D341Med (cell line): Measurements from ENCODE around the gene KAT6B.

Experiments used
- DNase-seq: peaks from one replicate; pipeline ENCODE4 v3.0.0; 2012; ENCODE audit warnings: low spot score

Gene KAT6B

DNA sequence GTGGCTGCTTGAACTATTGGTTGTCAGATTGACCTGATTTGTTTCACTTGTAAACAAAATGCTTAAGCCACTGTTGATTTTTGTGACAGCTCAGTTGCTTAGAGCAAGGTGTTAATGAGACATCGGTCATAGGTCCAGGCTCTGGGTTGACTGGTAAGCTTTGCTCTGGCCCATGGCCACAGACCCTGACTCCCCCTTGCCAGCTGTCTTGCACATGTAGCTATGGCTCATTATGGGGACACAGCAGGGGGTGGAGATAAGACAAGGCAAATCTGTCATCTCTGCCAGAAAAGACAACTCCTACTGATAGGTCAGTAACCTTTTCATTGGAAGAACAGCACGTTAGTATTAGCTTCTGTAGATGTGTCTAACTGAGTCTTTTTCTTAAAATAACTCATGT lies 95.3 kb downstream of the KAT6B start:
- DNase-seq, result no peak

DNA sequence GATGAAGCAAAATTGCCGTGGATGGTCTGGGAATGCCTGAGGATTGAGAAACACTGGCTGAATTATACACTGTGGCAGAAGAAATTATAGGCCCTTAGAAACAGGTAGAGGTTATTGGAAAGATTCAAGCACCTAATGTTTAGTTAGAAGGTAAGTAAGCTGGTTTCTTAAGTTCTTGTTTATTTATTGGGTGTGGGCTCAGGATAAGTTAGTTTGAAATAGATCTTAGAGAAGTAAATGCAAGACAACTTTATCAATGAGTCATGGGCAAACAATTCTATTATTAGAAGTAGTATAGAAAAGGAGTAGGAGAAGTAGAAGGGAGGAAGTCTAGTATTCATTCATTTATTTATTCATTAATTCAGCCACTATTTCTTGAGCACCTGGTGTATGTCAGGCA lies 96.5 kb downstream of the KAT6B start:
- no peak for DNase-seq

- DNase-seq, result no peak
Observed at GRCh38 chr10:74923556-74923955, 97.2 kb downstream of the KAT6B start.

- DNase-seq, result no peak
Observed at GRCh38 chr10:74924251-74924963, 98.0 kb downstream of the KAT6B start.

- DNase-seq, result no peak
Observed at GRCh38 chr10:74925291-74925690, 98.9 kb downstream of the KAT6B start.

- no peak for DNase-seq
Observed at GRCh38 chr10:74925708-74926107, 99.3 kb downstream of the KAT6B start.

DNA sequence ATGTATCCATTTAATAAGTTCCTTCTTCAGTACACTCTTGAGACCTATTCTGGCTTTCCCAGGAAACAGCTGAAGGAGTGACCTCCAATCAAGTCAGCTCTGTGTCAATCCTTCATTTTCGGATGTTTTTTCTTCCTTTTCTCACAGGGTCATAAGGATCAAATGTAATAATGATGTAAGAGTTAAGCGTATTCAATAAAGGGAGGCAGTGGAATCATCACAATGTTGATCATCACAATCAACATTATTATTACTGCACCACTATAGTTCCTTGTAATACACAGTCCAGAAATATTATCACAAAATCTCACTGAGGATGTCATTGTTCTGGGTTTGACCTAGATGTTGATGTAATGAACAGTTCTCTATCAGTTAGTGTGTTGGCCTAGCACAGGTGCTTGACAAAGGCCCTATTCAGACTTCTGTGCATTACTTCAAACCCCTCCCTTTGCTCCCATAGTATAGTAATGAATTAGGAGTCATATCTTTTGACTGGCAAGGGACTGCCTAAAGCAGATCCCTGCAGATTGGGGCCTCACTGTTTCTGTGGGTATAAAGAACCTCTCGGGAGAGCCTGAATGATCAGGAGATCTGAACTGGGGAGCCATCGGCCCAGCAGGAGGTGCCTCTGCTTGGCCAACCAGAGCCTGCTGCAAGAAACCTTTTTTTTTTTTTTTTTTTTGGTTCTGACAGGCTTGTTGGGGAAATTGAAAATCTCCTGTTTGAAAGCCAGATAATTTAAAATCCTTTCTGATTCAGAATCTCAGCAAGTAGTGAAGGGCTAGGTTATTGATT lies 100.6 kb downstream of the KAT6B start:
- DNase-seq, result no peak

DNA sequence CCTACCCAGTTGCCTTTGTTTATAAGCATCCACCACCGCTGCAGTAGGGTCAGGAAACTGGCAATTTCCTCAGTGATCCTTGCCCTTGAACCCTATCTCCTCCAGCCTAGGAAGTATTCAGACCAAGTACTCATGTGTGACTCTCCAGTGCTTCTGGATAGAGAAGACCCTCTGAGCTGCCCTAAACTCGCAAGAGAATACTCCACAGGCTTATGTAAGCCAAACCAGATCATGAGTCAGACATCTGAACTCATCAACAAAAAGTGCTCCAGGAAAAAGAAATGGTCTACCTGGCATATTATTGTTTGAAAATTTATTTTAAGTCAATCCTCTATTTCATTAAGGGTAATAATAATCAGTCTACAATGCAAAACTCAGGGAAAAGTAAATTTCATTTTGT lies 101.3 kb downstream of the KAT6B start:
- no peak for DNase-seq

GRCh38 chr10:74928742-74929191 lies 102.4 kb downstream of the KAT6B start:
- no peak for DNase-seq

GRCh38 chr10:74929197-74929596 lies 102.8 kb downstream of the KAT6B start:
- no peak for DNase-seq

DNA sequence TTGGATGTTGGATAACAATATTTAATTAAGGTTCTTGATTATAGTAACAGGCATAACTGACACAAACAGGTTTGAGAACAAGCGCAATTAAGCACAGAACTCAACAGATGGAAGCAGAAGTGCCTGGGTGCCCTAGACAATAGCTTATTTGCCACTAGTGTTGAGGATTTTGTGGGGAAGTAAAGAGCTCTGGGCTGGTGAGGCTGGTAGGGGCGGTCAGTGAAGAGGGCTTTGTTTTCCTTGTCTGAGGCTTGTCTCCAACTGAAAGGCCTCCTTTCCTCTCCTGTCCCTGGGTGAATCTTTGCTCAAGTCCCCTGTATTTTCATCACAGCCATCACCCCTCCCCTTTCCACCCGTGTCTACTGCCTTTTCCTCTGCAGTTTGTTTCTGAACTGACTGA lies 104.6 kb downstream of the KAT6B start:
- no peak for DNase-seq

- DNase-seq, result peak; percentile 38
Observed at GRCh38 chr10:74932648-74933047, 106.2 kb downstream of the KAT6B start.

- no peak for DNase-seq
Observed at GRCh38 chr10:74934100-74934812, 107.9 kb downstream of the KAT6B start.

- DNase-seq, result no peak
Observed at GRCh38 chr10:74936577-74937265, 110.3 kb downstream of the KAT6B start.

GRCh38 chr10:74937266-74937856 lies 111.0 kb downstream of the KAT6B start:
- no peak for DNase-seq

DNA sequence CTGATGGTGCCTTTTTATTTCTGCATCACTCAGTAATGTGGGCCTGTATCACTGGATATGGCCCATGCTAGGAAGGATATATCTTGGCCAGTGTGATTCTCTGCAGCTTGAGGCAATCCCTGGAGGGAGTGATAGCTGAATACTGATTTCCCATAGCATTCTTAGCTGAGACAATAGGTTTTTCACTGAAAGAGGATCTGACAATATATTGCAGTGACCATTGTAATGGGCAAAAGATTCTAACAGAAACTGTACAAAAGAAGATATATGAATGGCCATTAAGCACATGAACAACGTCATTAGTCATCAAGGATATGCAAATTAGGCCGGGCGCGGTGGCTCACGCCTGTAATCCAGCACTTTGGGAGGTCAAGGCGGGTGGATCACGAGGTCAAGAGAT lies 117.8 kb downstream of the KAT6B start:
- DNase-seq, result no peak

DNA sequence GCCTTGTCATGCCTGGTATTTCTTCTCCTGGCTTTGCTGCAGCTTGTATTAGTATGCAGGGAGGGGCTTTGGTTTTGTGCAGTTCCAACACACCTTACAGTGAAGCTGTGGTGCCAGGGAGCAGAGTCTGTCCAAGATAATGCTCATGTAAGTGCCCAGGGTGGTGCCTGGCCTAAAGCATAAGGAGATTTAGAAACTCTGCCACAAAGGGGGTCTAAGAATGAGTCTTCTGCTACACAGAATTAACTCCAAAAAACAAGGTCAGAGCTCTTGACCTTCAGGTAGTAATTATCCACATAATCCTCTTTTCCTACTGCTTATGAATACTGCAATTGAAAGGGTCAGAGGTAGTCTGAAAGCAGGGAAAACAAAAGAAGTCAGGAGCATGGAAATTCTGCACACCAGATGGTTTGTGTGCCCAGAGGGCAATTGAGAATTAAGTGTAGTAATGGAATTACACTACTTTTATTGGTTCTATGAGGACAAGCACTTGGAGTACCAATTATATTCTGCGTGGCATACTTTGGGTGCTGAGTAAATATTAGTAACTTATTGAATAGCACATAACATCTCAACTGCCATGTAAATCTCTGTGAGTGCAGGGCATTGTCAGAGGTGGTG lies 121.5 kb downstream of the KAT6B start:
- peak; percentile 30 for DNase-seq

- no peak for DNase-seq
Observed at GRCh38 chr10:74949034-74949832, 122.8 kb downstream of the KAT6B start.

GRCh38 chr10:74949843-74950765 lies 123.7 kb downstream of the KAT6B start:
- DNase-seq, result no peak
